Measurements from ENCODE around the gene NLRP3.

NLRP3 gene

DNA sequence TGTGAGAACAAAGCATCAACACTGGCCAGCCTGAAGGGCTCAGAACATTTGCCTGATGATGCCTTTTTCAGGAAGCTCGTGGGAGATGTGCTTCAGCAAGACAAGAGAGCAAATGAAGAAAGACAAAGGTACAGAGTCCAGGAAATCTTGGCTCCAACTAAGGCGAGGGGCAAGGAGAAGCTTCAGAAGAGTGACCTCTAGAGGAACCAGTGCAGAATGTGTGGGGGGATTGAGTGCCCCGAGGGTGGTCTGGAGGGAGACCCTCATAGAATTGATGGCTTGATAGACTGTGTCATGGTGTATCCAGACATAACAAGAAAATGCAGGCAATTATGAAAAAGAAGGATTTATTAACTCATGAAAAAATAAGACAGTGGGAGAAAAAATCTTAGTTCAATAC is 15.3 kb upstream of the NLRP3 start:
- no peak for DNase-seq (ENCODE audit: low read depth)
- H3K4me3 ChIP-seq (ENCODE audit: low read depth, low read length), result no peak overlapping the region
- TF ChIP-seq, protein P1, sequence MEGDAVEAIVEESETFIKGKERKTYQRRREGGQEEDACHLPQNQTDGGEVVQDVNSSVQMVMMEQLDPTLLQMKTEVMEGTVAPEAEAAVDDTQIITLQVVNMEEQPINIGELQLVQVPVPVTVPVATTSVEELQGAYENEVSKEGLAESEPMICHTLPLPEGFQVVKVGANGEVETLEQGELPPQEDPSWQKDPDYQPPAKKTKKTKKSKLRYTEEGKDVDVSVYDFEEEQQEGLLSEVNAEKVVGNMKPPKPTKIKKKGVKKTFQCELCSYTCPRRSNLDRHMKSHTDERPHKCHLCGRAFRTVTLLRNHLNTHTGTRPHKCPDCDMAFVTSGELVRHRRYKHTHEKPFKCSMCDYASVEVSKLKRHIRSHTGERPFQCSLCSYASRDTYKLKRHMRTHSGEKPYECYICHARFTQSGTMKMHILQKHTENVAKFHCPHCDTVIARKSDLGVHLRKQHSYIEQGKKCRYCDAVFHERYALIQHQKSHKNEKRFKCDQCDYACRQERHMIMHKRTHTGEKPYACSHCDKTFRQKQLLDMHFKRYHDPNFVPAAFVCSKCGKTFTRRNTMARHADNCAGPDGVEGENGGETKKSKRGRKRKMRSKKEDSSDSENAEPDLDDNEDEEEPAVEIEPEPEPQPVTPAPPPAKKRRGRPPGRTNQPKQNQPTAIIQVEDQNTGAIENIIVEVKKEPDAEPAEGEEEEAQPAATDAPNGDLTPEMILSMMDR (IDR thresholded peaks at IDR 0.05; ENCODE audit: control insufficient read depth, extremely low read depth, insufficient read depth), result no peak

DNA sequence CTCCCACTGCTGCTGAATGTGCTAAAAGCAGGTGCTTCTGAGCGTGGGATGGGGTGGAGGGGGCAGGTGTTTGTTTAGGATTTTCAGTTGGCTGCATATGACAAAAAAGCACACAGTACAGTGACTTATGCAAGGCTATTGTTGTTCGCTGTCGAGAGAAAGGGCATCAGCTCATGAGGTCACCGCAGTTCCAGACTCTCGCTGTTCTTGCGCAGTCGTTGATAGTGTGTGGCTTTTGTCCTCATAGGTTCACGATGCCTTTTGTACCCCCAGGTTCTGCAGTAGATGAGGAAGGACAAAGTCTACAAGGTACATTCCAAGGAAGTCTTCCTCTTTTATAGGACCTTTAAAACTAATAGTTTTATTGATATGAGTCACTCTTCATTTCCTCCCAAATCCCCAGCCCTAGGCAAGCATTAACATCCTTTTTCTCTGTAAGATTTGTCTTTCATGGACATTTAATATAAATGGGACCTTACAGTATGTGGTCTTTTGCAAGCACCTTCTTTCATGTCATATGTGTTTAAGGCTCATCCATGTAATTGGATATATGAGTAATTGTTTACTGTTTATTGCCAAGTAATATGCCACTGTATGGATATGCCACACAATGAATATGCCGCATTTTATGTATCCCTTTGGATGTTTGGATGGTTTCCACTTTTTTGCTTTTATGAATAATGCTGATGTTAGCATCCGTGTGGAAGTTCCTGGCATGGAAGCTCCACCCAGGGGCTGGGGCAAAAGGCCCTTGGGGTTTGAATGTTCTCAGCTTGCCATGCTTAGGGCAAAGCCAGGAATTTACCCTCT is 14.5 kb upstream of the NLRP3 start:
- TF ChIP-seq, protein P1 (IDR thresholded peaks at IDR 0.05; ENCODE audit: control insufficient read depth, extremely low read depth, insufficient read depth), result no peak
- no peak for DNase-seq (ENCODE audit: low read depth)
- H3K4me3 ChIP-seq (ENCODE audit: low read depth, low read length), result no peak overlapping the region

DNA sequence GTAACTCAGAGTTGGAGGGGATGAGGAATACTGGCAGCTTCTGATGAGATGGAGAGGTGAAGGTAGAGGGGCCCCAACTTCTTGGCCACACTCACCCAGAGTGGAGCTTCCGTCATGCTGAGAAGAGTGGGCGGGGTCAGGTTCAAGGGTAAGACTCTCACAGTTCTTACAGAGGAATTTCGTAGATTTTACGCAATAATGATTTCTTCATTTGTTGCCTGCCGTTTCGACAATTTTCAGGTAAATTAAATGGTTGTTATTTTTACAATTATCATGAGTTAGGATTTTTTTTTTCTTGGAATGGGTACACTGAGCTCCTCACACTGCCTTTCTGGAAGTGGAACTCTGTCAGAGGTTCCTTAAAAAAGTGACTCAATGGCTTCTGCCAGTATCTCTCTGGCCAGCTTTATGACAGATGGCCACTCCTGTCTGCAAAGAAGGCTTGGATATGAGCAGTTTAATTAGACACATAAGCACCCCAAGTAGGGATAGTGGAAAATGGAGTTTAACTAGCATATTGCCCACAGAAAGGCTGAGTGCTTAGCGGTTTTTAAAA is 13.8 kb upstream of the NLRP3 start:
- TF ChIP-seq, protein P1 (IDR thresholded peaks at IDR 0.05; ENCODE audit: control insufficient read depth, extremely low read depth, insufficient read depth), result no peak
- no peak for DNase-seq (ENCODE audit: low read depth)
- no peak overlapping the region for H3K4me3 ChIP-seq (ENCODE audit: low read depth, low read length)

DNA sequence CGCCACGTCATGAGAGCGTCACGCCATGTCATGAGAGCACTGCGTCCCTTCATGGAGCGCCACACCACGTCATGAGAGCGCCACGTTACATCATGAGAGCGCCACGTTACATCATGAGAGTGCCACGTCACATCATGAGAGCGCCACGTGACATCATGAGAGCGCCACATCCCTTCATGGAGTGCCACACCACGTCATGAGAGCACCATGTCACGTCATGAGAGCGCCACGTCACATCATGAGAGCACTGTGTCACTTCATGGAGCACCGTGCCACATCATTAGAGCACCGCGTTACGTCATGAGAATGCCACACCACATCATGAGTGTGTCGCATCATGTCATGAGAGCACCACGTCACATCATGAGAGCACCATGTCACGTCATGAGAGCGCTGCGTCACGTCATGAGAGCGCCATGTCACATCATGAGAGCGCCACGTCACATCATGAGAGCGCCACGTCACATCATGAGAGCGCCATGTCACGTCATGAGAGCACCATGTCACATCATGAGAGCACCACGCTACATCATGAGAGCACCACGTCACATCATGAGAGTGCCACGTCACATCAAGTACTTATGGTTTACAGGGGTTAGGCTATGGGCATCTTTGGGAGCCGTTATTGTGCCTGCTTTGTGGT is 9.8 kb upstream of the NLRP3 start:
- TF ChIP-seq, protein P1 (IDR thresholded peaks at IDR 0.05; ENCODE audit: control insufficient read depth, extremely low read depth, insufficient read depth), result no peak
- H3K4me3 ChIP-seq (ENCODE audit: low read depth, low read length), result no peak overlapping the region
- DNase-seq (ENCODE audit: low read depth), result no peak

DNA sequence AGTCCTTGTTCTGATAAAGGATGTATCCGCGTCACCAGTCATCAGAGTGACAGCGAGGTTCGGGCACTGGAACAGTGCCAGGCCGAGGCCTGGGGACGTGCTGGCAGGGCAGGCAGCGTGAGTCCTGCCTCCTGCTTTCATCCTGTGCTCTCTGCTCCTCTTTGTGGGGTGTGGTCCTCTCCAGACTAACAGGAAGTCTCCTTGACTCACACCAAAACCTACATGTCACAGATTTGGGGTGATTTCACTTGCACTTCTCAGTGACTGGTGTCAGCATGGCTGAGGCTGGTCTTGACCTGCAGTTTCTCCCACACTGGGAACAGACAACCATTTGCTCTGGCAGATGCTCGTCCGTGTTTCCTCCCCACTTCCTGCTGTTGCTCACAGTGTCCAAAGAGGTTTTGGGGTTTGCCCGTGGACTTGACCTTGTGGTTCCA is 8.8 kb upstream of the NLRP3 start:
- DNase-seq (ENCODE audit: low read depth), result no peak
- TF ChIP-seq, protein P1 (IDR thresholded peaks at IDR 0.05; ENCODE audit: control insufficient read depth, extremely low read depth, insufficient read depth), result no peak
- no peak overlapping the region for H3K4me3 ChIP-seq (ENCODE audit: low read depth, low read length)

DNA sequence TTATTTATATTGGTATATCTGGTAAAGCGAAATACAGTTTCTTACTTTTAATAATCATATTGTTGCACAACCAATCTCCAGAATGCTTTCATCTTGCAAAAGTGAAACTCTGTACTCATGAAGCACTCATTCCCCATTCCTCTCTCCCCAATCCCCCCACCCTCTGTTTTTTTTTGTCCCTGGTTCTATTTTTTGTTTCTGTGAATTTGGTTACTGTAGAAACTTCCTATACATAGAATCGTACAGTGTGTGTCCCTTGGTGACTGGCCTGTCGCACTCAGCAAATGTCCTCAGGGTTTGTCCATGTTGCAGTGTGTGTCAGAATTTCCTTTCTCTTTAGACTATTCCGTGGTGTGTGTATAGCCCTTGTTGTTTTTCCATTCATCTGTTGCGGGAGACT is 7.9 kb upstream of the NLRP3 start:
- TF ChIP-seq, protein P1 (IDR thresholded peaks at IDR 0.05; ENCODE audit: control insufficient read depth, extremely low read depth, insufficient read depth), result no peak
- no peak for DNase-seq (ENCODE audit: low read depth)
- no peak overlapping the region for H3K4me3 ChIP-seq (ENCODE audit: low read depth, low read length)
